ENCODE measurements around the gene TENM3. TPM values are rescaled to one million over a fixed set of nuclear protein-coding genes. Genes with fewer than 3 reads are reported as not detected.
A peak's percentile ranks its signal among the peaks of the same experiment; 100 is the strongest.

The TENM3 gene
- total and polyA plus RNA-seq, 10 of the 15 experiments (the other 5 are each of a cell fraction or from before 2014, with no cell fraction given) = 0.01 to 1.7 (median 0.08) TPM; not detected in 2

DNA sequence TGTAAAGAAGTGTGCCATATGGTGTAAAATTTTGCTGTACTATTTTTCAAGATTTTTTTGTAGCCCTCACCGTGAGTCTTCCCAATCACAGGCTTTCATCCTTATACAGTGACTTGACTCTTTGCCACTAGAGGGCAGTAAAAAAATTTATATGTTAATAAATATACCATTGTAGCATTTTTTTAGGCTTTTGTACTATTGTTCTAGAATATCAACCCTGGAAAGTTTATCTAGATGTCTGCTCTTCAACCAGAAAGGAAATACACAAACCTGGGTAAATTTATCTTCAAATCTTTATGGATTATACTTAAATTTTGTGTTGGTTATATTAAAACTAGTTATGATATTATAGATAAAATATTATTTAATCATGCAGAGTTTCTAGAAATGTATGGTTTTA lies 235.3 kb downstream of the TENM3 start:
- Histone ChIP-seq H3K36me3 (ENCODE audit: control insufficient read depth in 2 of 2, insufficient read depth in 2 of 2, low read length in 1 of 2) (no peaks in the 10 kb centered on the region), H3K4me2 (ENCODE audit: control insufficient read depth, insufficient read depth) (no peak overlapping the region), H3K9ac (ENCODE audit: control insufficient read depth, insufficient read depth, low read length) (no peak overlapping the region), H3K4me3 (no peak overlapping the region), H4K20me1 (ENCODE audit: control insufficient read depth, insufficient read depth) (no peaks in the 10 kb centered on the region), H3K27ac (ENCODE audit: control insufficient read depth, insufficient read depth) (no peak overlapping the region), H3K27me3 (replicated peaks in 1 of 2; ENCODE audit: control insufficient read depth in 2 of 2, insufficient read depth in 2 of 2, low read length in 1 of 2) (no peaks in the 10 kb centered on the region), H3K9me3 (replicated peaks; ENCODE audit: control insufficient read depth, insufficient read depth, low read length) (no peaks in the 10 kb centered on the region), H2AFZ (ENCODE audit: control insufficient read depth, low read depth, low read length) (no peak overlapping the region), H3K4me1 (ENCODE audit: control insufficient read depth, insufficient read depth, low read length) (no peaks in the 10 kb centered on the region), H3K79me2 (ENCODE audit: control insufficient read depth, insufficient read depth, low read length) (no peaks in the 10 kb centered on the region)
- peak; percentile 82 for ATAC-seq
- in situ Hi-C loops (cut with MboI) = no loop called here
- POLR2A ChIA-PET = no interaction called here
- BruUV-seq (replicated peaks) = no TSS peak
- RAD21 ChIA-PET (ENCODE audit: unreplicated experiment) = interaction anchor here (1.9 kb wide), 1 partner anchor 446 kb away, joined by 11 read pairs; no protein-coding TSS in a partner anchor
- 0% methylated on average over 1 of the region's 1 CpG for WGBS (ENCODE audit: insufficient coverage, insufficient replicate concordance, low lambda C conversion rate, missing lambda C conversion rate)
- DNase-seq (ENCODE audit: low read depth, low spot score) = no peak
- SMC1A ChIA-PET (ENCODE audit: uncharacterized antibody, unreplicated experiment) = interaction anchor here (1.0 to 1.3 kb wide), 3 partner anchors 327 to 448 kb away, joined by 4 to 5 read pairs (median 5); no protein-coding TSS in a partner anchor
- CTCF ChIA-PET = interaction anchor here (1.0 to 3.5 kb wide), 3 partner anchors 309 to 447 kb away, joined by 3 to 20 read pairs (median 3); no protein-coding TSS in a partner anchor
- intact Hi-C loops (cut with micrococcal nuclease; ENCODE audit: unreplicated experiment) = loop anchor here (1.0 to 10.0 kb wide), 3 partner anchors 328 to 776 kb away; no protein-coding TSS in a partner anchor
- no peak for FAIRE-seq
- TF ChIP-seq HDAC6 (IDR thresholded peaks at IDR 0.05; ENCODE audit: unreplicated experiment) (no peak), SMC3 (IDR thresholded peaks at IDR 0.05; ENCODE audit: borderline replicate concordance, low read length) (peak; percentile 63; the same call in 1 of the 2 replicates), NFYB (IDR thresholded peaks at IDR 0.05; ENCODE audit: insufficient read depth, low read depth, low read length) (no peak), CREM (IDR thresholded peaks at IDR 0.05; ENCODE audit: low read depth) (no peak), RAD21 (IDR thresholded peaks at IDR 0.05; ENCODE audit: insufficient read depth, low read depth, low read length) (peak; percentile 48), TBL1XR1 (IDR thresholded peaks at IDR 0.05; ENCODE audit: low read depth, low read length) (no peak), ZSCAN29 (IDR thresholded peaks at IDR 0.05) (no peak)
- TF ChIP-seq, protein P1, sequence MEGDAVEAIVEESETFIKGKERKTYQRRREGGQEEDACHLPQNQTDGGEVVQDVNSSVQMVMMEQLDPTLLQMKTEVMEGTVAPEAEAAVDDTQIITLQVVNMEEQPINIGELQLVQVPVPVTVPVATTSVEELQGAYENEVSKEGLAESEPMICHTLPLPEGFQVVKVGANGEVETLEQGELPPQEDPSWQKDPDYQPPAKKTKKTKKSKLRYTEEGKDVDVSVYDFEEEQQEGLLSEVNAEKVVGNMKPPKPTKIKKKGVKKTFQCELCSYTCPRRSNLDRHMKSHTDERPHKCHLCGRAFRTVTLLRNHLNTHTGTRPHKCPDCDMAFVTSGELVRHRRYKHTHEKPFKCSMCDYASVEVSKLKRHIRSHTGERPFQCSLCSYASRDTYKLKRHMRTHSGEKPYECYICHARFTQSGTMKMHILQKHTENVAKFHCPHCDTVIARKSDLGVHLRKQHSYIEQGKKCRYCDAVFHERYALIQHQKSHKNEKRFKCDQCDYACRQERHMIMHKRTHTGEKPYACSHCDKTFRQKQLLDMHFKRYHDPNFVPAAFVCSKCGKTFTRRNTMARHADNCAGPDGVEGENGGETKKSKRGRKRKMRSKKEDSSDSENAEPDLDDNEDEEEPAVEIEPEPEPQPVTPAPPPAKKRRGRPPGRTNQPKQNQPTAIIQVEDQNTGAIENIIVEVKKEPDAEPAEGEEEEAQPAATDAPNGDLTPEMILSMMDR (IDR thresholded peaks at IDR 0.05 in 2 of 3, conservative IDR thresholded peaks at IDR 0.05 in 1 of 3; ENCODE audit: control insufficient read depth in 2 of 3, extremely low read depth in 1 of 3, insufficient read depth in 1 of 3, low read depth in 3 of 3, low read length in 3 of 3) = peak; percentile 42 to 48 (median 43); a peak in 5 of 6 replicates

All from GM12878 (cell line).